GM08714 (cell line): ENCODE measurements around the gene STK32C.
"Not testable (repeated sequence)": the region's sequence is repeated elsewhere in the genome, so short reads cannot be mapped to it uniquely, and the experiment has no call there.

Experiments
- H3K4me3 ChIP-seq: fragments of 200-500 bp; sonication (Bioruptor generic); 2 replicates; pipeline ENCODE4 v1.5.1; 2014; ENCODE audit warnings: mild to moderate bottlenecking, low read length, inconsistent platforms
- ZNF274 ChIP-seq: IDR thresholded peaks from 2 replicates; pipeline ENCODE4 v1.6.1; 2012; ENCODE audit warnings: mild to moderate bottlenecking, low read depth, low read length

STK32C gene

DNA sequence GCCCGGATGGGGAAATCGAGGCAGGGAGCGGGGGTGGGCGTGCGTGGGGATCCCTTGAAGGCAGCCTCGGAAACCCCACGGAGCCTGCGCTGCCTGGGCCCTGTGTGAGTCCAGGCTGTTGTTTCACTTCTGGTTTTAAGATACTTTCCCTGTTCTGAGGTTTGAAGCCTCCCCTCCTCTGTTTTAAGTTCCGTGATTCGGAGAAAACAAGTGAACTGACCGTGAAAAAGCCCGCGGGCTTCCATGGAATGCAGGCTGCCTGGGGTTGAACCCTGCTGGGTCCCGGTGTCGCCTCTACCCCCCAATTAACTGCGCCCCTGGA is 24.6 kb upstream of the STK32C start:
- TF ChIP-seq ZNF274 = no peak
- H3K4me3 ChIP-seq = peak overlapping the region; percentile 60

DNA sequence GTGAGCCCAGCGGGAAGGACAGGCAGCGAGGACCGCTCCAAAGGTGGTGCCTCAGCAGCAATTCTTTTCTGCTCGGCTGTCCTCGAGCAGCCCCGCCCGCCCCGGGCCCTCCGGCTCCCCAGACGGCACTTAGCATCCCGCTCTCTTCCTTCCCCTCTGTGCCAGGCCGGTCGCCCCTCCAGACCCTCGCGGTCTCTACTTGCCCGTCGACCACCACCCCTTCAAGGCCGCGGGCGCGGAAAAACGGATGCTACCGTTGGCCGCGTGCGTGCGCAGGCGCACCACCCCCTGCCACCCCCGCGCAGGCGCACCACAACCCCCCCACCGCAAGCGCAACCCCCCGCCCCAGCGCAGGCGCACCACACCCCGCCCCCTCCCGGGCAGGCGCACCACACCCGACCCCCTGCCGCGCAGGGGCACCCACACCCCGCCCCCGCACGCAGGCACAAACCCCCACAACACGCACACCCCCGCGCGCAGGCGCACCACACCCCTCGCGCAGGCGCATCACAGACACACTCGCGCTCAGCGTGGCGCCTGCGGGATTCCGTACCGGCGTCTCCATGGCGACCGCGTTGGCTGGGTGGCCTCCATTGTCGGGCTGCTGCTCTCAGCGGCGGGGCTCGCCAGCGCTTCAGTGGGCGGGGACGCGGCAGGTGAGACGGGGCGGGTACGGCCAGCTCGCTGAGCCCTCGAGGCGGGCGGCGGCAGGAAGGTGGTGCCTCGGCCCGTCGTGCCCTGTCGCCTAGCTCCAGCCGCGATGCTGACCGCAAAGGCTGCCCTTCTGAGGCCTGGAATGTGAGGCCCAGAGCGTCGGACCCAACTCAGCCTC is 24.1 kb upstream of the STK32C start, which contains the start of gene LRRC27:
Gene LRRC27 (plus strand): TSS at position 593 of the 832 bp plus-strand sequence. CDS start 1,332 bp downstream, outside the sequence.
- H3K4me3 ChIP-seq = peak within 1 kb of the TSS; percentile 66
- no peak for TF ChIP-seq ZNF274

DNA sequence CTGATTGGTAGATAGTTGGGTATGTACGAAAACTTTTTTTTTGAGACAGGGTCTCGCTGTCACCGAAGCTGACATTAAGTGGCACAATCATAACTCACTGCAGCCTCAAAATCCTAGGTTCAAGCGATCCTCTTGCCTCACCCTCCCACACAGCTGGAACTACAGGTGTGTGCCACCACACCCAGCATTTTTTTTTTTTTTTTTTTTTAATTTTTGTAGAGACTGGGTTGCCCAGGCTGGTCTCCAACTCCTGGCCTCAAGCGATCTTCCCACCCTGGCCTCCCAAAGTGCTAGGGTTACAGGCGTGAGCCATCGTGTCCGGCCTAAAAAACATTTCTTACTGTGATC is 22.7 kb upstream of the STK32C start:
- peak overlapping the region; percentile 66 for H3K4me3 ChIP-seq
- no peak for TF ChIP-seq ZNF274

DNA sequence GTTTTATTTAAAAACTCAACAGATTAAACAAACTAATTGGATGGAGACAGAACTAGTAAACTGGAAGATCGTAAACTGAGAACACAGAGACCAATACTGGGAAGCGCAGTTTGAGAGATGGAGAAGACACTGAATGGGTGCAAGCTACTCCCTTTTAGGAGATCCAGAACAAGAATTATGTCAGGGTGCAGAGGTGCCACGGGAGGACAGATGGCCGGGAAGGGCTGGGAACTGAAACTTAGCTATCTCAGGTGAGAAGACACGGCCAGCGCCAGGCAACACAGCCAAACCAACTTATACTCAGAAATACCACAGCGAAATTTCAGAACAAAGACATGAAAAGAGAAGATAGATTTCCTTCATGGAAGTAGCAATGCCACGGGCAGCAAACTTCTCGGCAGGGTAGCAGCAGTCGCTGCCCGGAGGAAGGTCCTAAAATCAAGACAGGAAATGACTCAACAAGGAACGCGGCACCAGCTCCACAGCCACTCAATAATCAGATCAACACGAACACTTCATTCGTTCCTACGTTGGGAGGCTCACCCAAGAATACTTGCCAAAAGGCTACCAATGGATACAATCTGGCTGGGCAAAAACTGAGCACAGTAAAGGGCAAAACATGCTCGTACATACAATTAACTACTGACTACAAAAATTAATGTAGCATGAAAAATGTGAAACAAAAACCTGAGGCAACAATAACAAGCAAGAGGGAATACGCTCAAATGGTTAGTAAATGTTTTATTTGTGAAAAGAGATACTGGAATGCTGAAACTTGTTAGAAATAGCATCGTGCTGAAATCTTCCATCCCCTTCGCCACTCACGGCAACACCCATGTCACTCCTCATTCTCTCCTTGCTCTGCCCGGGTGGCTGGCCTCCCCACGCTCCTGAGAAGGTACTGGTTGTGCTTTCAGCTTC is 22.1 kb upstream of the STK32C start:
- H3K4me3 ChIP-seq = peak overlapping the region; percentile 66
- TF ChIP-seq ZNF274 = no peak

DNA sequence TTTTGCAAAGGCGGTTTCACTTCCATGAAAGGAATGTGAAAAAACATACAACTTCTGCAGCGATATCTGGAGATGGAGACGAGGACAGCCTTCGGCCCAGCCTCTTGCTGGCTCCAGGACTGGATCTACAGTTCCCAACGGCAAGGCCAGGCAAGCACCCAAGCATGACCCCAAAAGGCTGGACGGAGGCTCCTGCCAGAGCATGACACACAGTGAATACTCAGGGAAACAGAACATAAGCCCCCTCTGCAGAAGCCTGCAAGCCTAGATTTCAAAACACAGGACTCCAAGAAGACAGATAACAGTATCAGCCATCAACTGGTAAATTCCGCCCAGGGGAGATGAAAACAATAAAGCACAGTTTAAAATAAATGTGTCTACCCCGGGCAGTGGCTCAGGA is 21.0 kb upstream of the STK32C start:
- TF ChIP-seq ZNF274 = no peak
- H3K4me3 ChIP-seq = no peak overlapping the region; the same call in 1 of the 2 replicates

DNA sequence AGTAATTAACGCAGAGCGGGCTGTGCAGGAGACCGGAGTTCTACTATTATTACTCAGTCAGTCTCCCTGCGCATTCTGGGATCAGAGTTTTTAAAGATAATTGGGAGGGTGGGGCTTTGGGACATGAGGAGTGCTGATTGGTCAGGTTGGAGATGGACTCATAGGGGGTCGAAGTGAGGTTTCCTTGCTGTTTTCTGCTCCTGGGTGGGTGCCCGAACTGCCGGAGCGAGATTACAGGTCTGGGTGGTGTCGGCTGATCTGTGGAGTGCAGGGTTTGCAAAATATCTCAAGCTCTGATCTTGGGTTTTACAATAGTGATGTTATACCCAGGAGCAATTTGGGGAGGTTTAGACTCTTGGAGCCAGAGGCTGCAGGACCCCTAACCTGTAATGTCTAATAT is 20.4 kb upstream of the STK32C start:
- H3K4me3 ChIP-seq = no peak overlapping the region
- no peak for TF ChIP-seq ZNF274

DNA sequence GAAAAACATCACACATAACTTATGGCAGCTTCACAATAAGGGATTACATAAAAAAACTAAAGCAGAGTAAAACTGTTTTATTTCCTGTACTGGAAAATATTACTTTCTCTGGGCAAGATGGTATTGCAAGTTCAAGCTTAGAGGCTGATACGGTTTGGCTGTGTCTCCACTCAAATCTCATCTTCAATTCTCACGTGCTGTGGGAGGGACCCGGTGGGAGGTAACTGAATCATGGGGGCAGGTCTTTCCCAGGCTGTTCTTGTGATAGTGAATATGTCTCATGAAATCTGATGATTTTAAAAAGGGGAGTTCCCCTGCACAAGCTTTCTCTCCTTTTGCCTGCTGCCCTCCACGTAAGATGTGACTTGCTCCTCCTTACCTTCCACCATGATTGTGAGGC is 19.2 kb upstream of the STK32C start:
- H3K4me3 ChIP-seq = no peak overlapping the region
- TF ChIP-seq ZNF274 = no peak

DNA sequence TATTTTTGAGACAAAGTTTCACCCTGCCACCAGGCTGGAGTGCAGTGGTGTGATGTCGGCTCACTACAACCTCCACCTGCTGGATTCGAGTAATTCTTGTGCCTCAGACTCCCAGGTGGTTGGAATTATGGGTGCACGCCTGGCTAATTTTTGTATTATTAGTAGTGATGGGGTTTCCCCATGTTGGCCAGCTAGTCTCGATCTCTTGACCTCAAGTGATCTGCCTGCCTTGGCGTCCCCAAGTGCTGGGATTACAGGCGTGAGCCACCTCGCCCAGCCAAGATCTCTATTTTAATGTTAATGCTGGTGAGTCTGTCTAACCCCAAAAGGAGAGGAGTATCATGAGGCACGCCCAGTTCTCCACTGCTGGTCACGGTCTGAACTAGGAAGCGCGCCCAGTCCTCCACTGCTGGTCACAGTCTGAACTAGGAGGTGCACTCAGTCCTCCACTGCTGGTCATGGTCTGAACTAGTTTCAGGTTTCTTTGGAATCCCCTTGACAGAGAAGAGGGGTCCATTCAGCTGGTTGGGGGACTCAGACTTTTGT is 18.7 kb upstream of the STK32C start:
- TF ChIP-seq ZNF274 = no peak
- no peak overlapping the region for H3K4me3 ChIP-seq

DNA sequence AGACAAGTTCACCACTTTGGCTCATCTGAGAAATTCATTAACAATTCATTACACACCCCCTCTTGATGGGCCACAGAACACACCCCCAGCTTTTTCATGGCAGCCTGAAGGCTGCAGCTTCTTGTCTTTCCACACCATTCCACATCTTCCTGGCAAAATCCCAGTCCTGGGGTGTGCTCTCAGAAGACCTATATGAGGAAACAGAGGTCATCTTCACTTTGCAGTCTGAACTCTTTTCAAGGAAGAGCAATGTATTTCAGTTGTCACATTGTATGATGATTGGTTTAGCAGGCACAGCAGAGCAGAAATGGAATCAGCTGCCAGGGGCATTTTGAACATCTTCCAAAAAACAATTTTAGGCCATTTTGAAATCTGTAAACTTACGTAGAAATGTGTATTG is 16.4 kb upstream of the STK32C start:
- no peak for TF ChIP-seq ZNF274
- H3K4me3 ChIP-seq = no peak overlapping the region

DNA sequence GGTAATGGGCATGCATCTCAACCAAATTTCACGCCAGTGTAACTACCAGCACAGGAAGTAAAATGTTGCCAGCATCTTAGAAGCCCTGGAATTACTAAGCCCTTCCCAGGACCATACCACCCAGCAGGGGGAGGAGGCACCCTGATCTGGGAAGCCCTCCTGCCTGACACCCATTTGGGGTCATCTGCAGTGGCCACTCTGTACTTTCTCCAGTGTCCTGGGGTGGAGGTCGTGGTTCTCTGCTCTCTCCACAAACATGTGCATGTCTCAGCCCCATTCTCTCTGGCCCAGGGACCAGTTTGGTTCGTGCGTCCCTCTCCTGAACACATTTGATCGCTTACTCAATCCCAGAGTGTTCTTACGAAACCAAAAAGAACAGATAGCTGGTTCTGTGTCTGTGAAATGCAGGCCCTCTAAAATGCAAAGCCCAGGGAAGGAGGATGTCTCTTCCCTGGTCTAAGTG is 14.9 kb upstream of the STK32C start:
- H3K4me3 ChIP-seq = no peak overlapping the region
- no peak for TF ChIP-seq ZNF274

DNA sequence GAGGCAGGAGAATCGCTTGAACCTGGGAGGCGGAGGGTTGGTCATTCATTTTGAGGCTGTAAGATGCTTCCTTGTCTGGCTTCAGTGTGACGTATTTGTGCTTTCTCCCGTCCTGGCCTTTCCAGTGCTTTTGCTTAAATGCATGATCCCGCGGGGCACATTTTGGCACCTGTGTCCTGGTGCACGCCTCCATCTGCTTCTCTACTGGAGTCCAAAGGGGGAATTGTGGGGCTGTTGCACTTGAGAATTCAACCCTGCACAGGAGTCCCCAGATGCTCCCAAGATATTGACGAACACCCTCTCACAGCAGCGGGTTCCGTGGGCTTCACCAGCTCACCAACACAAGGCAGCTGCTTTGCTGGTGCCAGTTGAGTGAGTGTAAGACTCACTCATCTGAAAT is 14.0 kb upstream of the STK32C start:
- H3K4me3 ChIP-seq = no peak overlapping the region
- TF ChIP-seq ZNF274 = no peak

DNA sequence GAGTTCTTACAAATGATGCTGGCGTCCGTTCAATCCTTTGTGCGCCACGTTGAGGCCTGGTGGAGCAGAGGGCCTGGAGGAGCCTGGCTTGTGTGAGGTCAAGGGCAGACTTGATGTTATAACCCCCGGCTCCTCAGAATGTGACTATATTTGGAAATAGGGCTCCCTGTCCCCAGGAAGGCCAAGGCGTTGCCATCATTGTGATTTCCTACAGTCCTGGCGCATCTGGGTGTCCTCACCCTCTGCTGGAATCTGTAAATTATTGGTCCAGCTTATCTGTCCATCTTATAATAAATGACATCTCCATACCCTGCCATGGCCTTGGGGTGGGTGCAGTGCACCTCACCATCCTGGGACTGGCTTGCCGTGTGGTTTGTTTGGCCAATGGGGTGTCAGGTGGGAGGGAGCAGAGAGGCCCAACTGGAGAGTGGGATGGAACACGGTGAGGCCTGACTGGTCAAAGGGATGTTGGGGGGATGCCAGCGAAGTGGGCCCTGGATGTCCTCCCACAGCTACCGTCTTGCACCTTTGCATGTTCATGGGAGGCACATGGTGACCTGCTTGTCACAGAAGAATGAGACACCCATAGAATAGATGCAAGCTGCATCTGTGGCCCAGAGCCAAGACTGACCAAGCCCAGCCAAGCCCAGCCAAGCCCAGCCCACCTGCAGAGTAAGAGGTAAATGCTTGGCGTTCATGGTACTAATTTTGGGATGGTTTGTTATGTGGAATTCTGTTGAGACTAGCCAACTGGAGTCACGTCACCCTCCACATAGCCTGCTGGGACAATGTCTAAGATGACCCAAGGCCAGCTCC is 13.1 kb upstream of the STK32C start:
- no peak for TF ChIP-seq ZNF274
- H3K4me3 ChIP-seq = no peak overlapping the region

DNA sequence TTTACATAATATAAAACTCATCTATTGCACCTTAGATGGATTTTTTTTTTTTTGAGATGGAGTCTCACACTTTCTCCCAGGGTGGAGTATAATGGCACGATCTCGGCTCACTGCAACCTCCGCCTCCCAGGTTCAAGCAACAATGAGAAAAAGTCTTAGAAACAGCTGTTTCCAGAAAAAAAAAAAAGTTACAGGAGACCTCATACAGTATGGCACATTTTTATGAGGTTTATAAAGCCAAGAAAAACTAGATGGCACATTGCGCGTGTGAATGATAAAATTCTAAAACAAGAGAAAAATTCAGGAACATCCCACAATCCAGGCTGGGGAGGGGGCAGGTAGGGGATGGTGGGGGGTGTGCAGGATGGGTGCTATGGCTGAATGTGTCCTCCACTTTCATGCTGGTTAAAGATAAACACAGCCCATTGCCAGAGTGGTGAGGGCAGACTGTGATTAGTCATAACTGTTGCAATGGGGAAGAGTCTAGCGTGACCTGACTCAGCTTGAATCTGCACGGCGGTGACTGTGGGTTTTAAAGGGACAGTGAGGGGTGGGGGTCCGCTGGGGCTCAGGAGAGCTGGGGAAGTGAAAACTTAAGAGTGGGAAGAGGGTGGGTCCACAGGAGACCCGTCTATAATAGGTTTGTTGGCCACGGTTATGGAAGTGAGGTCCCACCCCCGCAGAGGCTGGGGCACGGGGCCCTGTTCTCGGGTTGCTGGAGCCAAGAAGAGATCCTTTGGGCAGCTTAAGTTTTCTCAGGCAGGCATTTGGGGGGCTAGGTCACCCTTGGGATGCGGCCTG is 12.3 kb upstream of the STK32C start:
- no peak overlapping the region for H3K4me3 ChIP-seq
- TF ChIP-seq ZNF274 = no peak

DNA sequence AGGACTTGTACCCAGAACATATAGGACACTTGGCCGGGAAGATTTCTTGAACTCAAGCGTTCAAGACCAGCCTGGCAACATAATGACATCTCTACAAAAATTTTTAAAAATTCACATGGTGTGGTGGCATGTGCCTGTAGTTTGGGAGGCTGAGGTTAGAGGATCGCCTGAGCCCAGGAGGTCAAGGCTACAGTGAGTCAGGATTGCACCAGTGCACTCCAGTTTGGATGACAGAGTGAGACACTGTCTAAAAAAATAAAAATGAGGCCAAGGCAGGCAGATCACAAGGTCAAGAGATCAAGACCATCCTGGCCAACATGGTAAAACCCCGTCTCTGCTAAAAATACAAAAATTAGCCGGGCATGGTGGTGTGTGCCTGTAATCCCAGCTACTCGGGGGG is 9.7 kb upstream of the STK32C start:
- H3K4me3 ChIP-seq = not testable (repeated sequence)
